SK-N-SH treated with all-trans-retinoic acid at 6 μM for 48 hours (cell line): Measurements from ENCODE around the gene CFAP20DC.
"Not testable (repeated sequence)": the region's sequence is repeated elsewhere in the genome, so short reads cannot be mapped to it uniquely, and the experiment has no call there.

Experiments
- ATAC-seq: fragments of 200-7000 bp; cut with Tn5 transposase; 3 replicates; pipeline ENCODE4 v1.9.1; 2020; ENCODE audit warnings: mild to moderate bottlenecking, moderate library complexity
- ARNTL ChIP-seq: fragments of 450-650 bp; formaldehyde crosslinking; IDR thresholded peaks from 2 replicates; pipeline ENCODE4 v1.5.0; 2020; ENCODE audit warnings: low read depth, mild to moderate bottlenecking, moderate library complexity, borderline replicate concordance
- BACH2 ChIP-seq: fragments of 250-450 bp; sonication (Bioruptor Pico); IDR thresholded peaks from 2 replicates; pipeline ENCODE4 v1.9.0; 2021; ENCODE audit warnings: mild to moderate bottlenecking, borderline replicate concordance
- CREB5 ChIP-seq: fragments of 250-450 bp; sonication (Bioruptor Pico); IDR thresholded peaks from 2 replicates; pipeline ENCODE4 v1.5.1; 2020; ENCODE audit warnings: low read depth, mild to moderate bottlenecking, moderate library complexity
- CSDC2 ChIP-seq: fragments of 250-450 bp; sonication (Bioruptor Pico); IDR thresholded peaks from 2 replicates; pipeline ENCODE4 v1.5.0; 2020; ENCODE audit warnings: mild to moderate bottlenecking, moderate library complexity
- CSRNP3 ChIP-seq: fragments of 250-450 bp; sonication (Bioruptor Pico); IDR thresholded peaks from 2 replicates; pipeline ENCODE4 v1.5.1; 2021; ENCODE audit warnings: mild to moderate bottlenecking, moderate library complexity
- ESRRG ChIP-seq: fragments of 250-450 bp; sonication (Bioruptor Pico); IDR thresholded peaks from 2 replicates; pipeline ENCODE4 v1.6.1; 2021; ENCODE audit warnings: mild to moderate bottlenecking
- GLIS3 ChIP-seq: fragments of 250-450 bp; sonication (Bioruptor Pico); IDR thresholded peaks from 2 replicates; pipeline ENCODE4 v1.5.0; 2020; ENCODE audit warnings: mild to moderate bottlenecking, moderate library complexity
- ISL1 ChIP-seq: fragments of 250-450 bp; sonication (Bioruptor Pico); IDR thresholded peaks from 2 replicates; pipeline ENCODE4 v2.1.2; 2022; ENCODE audit warnings: mild to moderate bottlenecking, moderate library complexity
- OSR1 ChIP-seq: fragments of 250-450 bp; sonication (Bioruptor Pico); IDR thresholded peaks from 2 replicates; pipeline ENCODE4 v1.8.0; 2022; ENCODE audit warnings: moderate library complexity, mild to moderate bottlenecking, inconsistent platforms
- POU6F1 ChIP-seq: fragments of 250-450 bp; sonication (Bioruptor Pico); IDR thresholded peaks from 2 replicates; pipeline ENCODE4 v1.8.0; 2021; ENCODE audit warnings: low read depth, mild to moderate bottlenecking, moderate library complexity, borderline replicate concordance
- PPARA ChIP-seq: fragments of 250-450 bp; sonication (Bioruptor Pico); IDR thresholded peaks from 2 replicates; pipeline ENCODE4 v1.5.0; 2020; ENCODE audit warnings: mild to moderate bottlenecking, borderline replicate concordance
- RARB ChIP-seq: fragments of 250-450 bp; sonication (Bioruptor Pico); IDR thresholded peaks from 2 replicates; pipeline ENCODE4 v1.8.0; 2021; ENCODE audit warnings: mild to moderate bottlenecking, moderate library complexity
- SNAI2 ChIP-seq: fragments of 250-450 bp; sonication (Bioruptor Pico); IDR thresholded peaks from 2 replicates; pipeline ENCODE4 v1.5.0; 2020; ENCODE audit warnings: mild to moderate bottlenecking, moderate library complexity
- TCF4 ChIP-seq: fragments of 250-450 bp; sonication (Bioruptor Pico); IDR thresholded peaks from 2 replicates; pipeline ENCODE4 v1.8.0; 2021; ENCODE audit warnings: mild to moderate bottlenecking, moderate library complexity, borderline replicate concordance
- TOX ChIP-seq: fragments of 250-450 bp; sonication (Bioruptor Pico); IDR thresholded peaks from 2 replicates; pipeline ENCODE4 v1.8.0; 2021; ENCODE audit warnings: mild to moderate bottlenecking, moderate library complexity, borderline replicate concordance
- ZC3H10 ChIP-seq: fragments of 250-450 bp; sonication (Bioruptor Pico); IDR thresholded peaks from 2 replicates; pipeline ENCODE4 v1.5.1; 2021; ENCODE audit warnings: mild to moderate bottlenecking, moderate library complexity
- ZFP3 ChIP-seq: fragments of 250-450 bp; sonication (Bioruptor Pico); IDR thresholded peaks from 2 replicates; pipeline ENCODE4 v1.5.0; 2020; ENCODE audit warnings: mild to moderate bottlenecking, moderate library complexity
- ZFP30 ChIP-seq: fragments of 450-650 bp; formaldehyde crosslinking; IDR thresholded peaks from 2 replicates; pipeline ENCODE4 v1.5.0; 2022; ENCODE audit warnings: mild to moderate bottlenecking, moderate library complexity
- ZNF565 ChIP-seq: fragments of 450-650 bp; formaldehyde crosslinking; conservative IDR thresholded peaks from 2 replicates; pipeline ENCODE4 v1.5.0; 2020; ENCODE audit warnings: low read depth, mild to moderate bottlenecking, moderate library complexity
- ZNF70 ChIP-seq: fragments of 450-650 bp; formaldehyde crosslinking; IDR thresholded peaks from 2 replicates; pipeline ENCODE4 v1.5.0; 2020; ENCODE audit warnings: mild to moderate bottlenecking, moderate library complexity
- ZNF8 ChIP-seq: fragments of 450-650 bp; formaldehyde crosslinking; IDR thresholded peaks from 2 replicates; pipeline ENCODE4 v1.5.0; 2020; ENCODE audit warnings: mild to moderate bottlenecking, moderate library complexity

Gene CFAP20DC

GRCh38 chr3:58719684-58720083 lies 330.1 kb downstream of the CFAP20DC start:
- no peak for ATAC-seq
- no peak for TF ChIP-seq PPARA (CRISPR knock-in tag)
- no peak for TF ChIP-seq CSDC2 (CRISPR knock-in tag)
- TF ChIP-seq SNAI2 (CRISPR knock-in tag), result no peak
- no peak for TF ChIP-seq ZNF565
- no peak for TF ChIP-seq TOX (CRISPR knock-in tag)
- no peak for TF ChIP-seq ESRRG (CRISPR knock-in tag)
- no peak for TF ChIP-seq ZFP3 (CRISPR knock-in tag)
- TF ChIP-seq POU6F1, result no peak
- TF ChIP-seq BACH2 (CRISPR knock-in tag), result no peak
- TF ChIP-seq OSR1, result no peak

GRCh38 chr3:58713715-58714401 lies 336.0 kb downstream of the CFAP20DC start:
- no peak for ATAC-seq
- TF ChIP-seq ZFP30 (no peak), ZNF70 (CRISPR knock-in tag) (no peak), ZNF8 (CRISPR knock-in tag) (no peak), ISL1 (no peak), CSRNP3 (CRISPR knock-in tag) (no peak), TOX (CRISPR knock-in tag) (no peak), PPARA (CRISPR knock-in tag) (no peak), CSDC2 (CRISPR knock-in tag) (no peak)
- TF ChIP-seq, all 23 proteins: peak for 0

GRCh38 chr3:58711871-58712270 lies 338.0 kb downstream of the CFAP20DC start:
- ATAC-seq, result no peak
- TF ChIP-seq ZFP30, result no peak
- no peak for TF ChIP-seq ESRRG (CRISPR knock-in tag)
- no peak for TF ChIP-seq GLIS3
- no peak for TF ChIP-seq ZNF565
- no peak for TF ChIP-seq PPARA (CRISPR knock-in tag)

GRCh38 chr3:58708983-58709382 lies 340.8 kb downstream of the CFAP20DC start:
- ATAC-seq, result not testable (repeated sequence)

GRCh38 chr3:58708116-58708791 lies 341.6 kb downstream of the CFAP20DC start:
- no peak for TF ChIP-seq TOX (CRISPR knock-in tag)
- no peak for TF ChIP-seq PPARA (CRISPR knock-in tag)
- no peak for ATAC-seq

GRCh38 chr3:58707390-58707930 lies 342.4 kb downstream of the CFAP20DC start:
- no peak for ATAC-seq
- no peak for TF ChIP-seq CSRNP3 (CRISPR knock-in tag)

- no peak for ATAC-seq
- no peak for TF ChIP-seq POU6F1
- no peak for TF ChIP-seq ZNF70 (CRISPR knock-in tag)
- TF ChIP-seq TCF4 (CRISPR knock-in tag), result no peak
- TF ChIP-seq CSDC2 (CRISPR knock-in tag), result no peak
- TF ChIP-seq ISL1, result no peak
- TF ChIP-seq SNAI2 (CRISPR knock-in tag), result no peak
- TF ChIP-seq CREB5 (CRISPR knock-in tag), result no peak
- no peak for TF ChIP-seq ZC3H10 (CRISPR knock-in tag)
- no peak for TF ChIP-seq GLIS3
- TF ChIP-seq ZNF8 (CRISPR knock-in tag), result no peak
- no peak for TF ChIP-seq ARNTL
- TF ChIP-seq RARB (CRISPR knock-in tag), result no peak
- no peak for TF ChIP-seq PPARA (CRISPR knock-in tag)
- no peak for TF ChIP-seq TOX (CRISPR knock-in tag)
Observed at GRCh38 chr3:58706395-58707167, 343.2 kb downstream of the CFAP20DC start.
